HG03280 (cell line): Measurements from ENCODE around the gene BCL11B.
"Not testable (repeated sequence)": the region's sequence is repeated elsewhere in the genome, so short reads cannot be mapped to it uniquely, and the experiment has no call there.

Experiments
- ATAC-seq: cut with Tn5 transposase; IDR thresholded peaks from one replicate; pipeline ENCODE4 v1.9.1; 2021; ENCODE audit warnings: mild to moderate bottlenecking, moderate library complexity; ENCODE audit not compliant: unreplicated experiment

Gene BCL11B

DNA sequence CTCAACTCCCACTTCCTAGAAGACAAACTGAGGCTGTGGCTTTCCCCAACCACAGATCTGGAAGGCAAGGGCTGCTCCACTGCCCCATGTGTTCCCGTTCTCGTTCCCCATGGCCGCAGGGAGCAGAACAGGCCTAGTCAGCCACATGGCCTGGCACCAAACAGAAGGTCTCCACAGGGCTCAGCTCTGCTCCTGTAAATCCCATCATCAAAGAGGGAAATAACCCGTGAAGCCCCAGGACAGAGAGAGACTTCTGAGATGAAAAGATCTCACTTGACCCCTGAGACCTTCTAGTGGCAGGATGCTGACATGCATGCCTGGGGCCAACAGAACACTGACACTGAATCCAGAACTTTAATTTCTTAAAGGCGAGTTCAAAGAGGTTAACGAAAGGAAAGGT is 68.9 kb downstream of the BCL11B start:
- no peak for ATAC-seq

DNA sequence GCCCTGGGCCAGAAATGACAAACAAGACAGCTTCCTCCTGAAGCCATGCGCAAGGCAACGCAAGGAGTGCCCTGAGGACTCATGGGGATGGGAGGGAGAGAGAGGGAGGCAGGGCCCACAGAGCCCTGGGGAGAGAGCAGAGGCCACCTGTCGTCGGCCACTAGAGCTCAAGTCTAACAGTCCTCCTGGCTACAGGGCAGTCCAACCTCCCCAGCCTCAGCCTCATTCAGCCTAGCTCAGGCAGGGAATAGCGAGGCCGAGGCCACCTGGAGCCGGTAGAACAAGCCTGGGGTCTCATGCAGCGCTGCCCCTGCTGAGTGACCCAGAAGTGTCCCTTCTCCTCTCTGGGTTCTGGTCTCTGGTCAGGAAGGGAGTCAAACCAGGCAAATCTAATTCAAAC is 69.5 kb downstream of the BCL11B start:
- ATAC-seq, result no peak

DNA sequence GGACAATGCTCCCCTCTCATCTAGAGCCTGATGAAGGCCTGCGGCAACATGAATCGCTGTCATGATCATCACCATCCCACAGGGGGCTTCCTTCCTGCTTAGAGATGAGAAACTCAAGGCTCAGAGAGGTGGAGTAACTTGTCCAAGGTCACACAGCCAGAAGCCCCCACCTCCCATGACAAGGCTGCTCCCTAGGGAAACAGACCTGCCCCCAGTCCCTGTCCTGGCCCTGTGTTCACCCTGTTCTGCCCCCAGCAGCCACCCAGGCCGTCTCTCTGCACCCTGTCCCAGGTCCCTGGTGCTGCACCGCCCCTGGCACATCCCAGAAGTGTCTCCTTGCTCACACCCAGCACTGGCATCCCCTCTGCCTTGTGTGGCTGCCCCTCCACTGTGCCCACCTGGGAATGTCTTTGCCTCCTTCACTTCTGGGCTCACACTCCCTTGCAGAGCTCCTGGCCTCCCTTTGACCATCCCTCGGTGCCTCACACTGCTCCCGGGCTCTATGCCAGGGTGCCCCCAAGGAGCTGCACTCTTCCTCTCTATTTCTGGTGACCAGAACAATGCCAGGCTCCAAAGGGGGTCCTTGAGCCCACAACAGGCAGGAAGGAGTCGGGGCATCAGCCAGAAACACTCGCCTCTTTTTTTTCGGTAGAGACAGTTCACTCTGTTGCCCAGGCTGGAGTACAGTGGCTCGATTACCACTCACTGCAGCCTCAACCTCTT is 70.5 kb downstream of the BCL11B start:
- no peak for ATAC-seq

DNA sequence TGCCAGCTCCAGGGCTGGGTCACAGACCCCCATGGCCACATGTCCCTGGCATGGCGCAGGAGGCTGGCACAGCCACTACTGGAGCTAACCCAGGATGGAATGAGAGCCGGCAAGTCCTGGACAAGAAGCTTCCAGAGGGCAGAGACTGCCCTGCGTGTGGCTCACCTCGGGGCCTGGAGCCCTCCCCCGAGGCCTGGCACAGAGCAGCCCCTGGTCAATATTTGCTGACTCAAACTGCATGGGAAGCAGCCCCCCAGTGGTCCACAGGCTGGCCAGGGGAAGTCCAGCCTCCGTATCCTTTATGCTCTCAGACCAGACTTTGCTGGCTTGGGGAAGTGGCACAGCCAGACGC is 71.4 kb downstream of the BCL11B start:
- ATAC-seq, result no peak

DNA sequence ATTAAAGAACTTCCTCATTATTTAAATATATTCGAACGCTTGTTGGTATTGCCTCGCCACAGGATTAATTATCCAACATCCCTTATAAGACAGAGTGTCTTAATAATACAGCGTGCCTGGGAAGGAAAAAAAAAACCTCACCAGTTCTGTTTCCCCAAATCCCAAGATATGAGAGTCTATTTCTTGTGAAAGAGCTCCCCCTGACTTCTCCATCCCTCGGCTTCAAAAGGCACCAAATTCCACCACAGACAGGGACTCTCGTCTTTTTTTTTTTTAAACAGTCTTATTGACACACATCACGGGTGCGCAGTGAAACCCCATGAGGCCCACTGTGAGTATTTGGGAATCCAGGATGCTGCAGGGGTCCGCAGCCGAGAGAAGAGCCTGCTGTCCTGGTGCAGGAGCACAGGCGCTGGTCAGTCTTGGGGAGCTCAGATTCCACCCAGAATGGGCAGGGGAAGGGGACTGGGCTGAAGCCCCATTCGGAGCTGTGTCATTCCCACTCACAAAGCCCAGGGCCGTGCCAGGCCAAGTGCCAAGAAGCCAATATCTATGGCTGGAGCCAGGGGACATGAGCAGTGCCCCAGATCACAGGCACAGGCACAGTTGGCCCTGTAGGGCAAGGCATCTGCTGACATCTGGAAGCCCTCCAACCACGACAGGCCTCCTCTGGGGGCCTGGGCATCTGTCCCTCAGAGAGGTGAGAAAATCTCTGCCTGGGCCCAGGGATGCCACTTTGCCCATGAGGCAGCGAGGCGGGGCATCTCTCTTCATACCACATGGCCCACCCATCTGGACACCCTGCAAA is 71.9 kb downstream of the BCL11B start:
- no peak for ATAC-seq

DNA sequence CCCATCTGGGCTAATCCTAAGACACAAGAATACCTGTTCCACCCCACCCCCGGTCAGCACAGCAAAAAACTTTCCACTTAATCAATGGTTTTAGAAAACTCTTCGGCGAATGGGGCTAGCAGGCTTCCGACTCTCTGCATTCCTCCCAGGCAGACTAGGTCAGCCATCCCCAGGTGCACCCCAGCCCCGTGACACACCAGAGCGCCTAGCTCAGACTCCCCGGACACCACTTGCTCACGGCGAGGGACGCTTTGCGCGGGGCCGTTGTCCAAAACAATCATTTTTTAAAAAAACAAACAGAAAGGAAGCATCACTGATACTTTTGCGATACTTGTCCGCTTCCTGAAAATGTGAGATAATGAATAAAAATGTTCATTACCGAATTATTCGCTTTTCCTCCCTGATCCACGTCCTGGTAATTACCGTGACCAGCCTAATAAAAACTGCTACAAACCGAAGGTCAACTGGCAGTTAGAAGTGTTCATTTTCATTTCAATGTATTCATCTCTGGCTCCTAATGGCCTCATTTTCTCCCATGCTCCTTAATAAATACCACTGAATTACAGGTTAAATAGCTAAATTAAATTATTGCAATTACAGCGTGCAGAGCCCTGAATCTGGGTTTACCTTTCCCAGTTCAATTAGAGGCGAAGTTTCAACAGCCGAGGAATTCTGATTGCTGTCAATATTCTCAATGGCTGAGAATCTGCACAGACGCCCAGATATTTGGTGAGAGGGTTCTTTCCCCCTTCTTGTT is 73.1 kb downstream of the BCL11B start:
- no peak for ATAC-seq

DNA sequence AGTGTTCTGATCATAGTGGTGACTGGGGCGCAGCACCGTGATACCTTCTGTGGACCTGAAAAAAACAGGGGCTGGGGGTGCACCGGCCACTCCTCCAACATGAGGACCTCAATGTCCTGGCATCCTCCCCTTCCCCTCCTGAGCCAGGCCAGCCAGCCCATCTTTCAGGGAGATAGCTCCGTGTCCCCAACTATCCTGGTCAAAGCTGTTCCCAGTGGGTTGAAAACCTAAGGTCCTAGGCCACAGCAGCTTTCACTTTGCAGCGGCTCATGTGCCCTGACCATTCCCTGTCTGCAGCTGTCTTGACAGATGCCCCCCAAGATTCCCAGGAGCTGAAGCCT is 75.7 kb downstream of the BCL11B start:
- ATAC-seq, result no peak

DNA sequence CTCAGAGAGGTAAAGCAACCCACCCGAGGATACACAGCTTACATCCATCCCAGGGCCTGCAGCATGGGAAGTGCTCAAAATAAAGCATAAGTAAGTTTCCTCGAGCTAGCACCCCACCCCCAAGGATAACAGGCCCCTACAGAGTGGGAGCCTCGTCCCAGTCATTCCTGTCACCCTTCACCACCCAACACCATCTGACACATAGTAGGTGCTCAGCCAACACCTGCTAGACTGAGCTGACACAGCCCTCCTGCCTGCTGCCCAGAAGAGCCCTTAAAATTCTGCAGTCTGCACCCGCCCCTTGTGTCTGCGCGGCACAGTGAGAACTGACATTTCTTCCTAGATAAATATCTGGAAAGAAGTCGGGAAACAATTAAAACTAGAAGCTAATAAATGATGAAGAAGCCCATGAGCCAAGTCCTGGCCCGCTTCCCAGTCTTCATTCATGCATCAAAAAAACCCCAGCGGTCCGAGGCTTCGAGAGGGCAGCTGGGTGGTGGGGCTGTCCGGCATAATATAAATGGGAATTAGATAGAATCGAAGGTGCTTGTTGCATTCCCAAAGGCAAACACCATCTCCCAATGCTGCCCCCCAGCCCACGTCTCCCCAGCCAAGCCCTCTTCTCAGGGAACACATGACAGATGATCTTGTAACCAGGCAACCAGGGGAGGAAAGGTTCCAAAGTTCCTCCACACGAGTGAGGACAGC is 76.2 kb downstream of the BCL11B start:
- no peak for ATAC-seq

DNA sequence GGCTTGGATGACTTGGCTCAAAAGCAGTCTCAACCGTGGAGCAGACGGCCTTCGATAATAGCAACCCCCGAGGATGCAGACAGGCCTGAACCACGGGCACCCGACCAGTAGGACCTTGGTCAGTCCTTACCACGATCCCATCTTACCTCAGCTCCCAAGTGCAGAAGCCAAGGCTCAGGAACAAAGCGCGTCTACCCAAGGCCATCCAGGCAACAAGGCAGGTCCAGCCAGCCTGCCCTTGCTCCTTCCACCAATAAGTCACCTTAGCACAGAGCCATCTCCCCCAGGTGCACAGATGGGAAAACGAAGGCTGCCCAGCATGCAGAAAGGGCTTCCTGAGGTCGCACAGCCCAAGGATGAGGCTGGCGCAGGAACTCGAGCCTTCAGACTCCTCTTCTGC is 77.3 kb downstream of the BCL11B start:
- no peak for ATAC-seq

DNA sequence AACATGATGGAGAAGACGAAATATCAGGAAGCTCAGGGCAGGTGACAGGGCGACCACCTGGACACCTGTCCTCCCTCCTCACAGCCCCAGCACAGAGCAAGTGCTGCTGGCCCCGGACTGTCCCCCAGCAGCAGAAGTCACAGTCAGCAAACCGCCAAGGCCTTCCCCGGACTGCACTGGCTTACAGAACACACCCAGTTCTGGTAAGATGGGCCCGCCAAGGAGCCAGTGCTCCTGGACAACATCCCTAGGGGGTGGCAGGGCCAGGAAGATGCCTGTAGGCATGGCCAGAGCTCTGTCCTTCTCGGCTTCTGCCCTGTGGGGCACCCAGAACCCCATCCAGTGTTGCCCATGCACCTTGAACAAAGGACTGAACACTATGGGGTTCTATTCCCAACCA is 77.9 kb downstream of the BCL11B start:
- no peak for ATAC-seq

DNA sequence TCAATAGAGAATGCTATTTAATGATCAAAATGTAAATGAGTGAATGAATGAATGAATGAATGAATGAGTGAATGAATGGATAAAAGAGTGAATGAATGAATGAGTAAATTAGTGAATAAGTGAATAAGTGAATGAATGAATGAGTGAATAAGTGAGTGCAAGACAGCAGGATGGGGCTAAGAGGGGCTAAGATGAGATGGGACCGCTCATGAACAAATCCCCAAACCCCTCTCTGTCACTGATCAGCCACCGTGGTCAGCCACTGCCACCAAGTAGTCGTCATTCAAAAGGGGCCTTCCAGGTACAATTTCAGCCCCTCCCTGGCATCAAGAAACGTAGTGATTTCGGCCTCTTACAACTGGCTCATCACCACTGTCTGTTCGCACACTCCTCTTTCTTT is 79.2 kb downstream of the BCL11B start:
- no peak for ATAC-seq

DNA sequence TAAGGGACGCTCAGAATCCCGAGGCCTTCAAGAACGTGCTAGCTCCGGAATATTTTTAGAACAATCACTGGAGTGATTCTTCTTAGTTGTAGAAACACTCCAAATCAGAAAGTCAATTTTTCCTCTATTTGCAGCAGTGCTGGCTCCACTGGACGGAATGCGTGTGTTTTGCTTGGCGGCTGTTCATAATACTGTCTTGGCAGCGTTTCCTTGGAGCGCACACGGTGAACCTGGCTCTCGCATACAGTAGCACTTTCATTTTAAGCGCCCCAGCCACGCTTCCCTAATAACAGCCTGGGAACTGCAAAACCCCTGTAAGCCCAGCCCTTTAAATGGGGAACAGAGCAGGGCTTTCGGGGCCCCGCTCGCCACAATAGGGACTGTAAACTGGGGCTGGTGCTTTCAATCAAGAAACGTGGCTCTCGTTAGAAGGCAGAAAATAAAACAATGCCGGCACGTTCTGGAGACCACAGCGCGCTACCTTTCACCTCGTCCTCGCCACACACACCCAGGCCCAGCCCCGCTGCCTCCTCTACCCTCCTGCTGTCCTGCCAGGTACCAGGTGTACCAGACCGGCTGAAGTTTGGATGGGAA is 79.9 kb downstream of the BCL11B start:
- ATAC-seq, result no peak

DNA sequence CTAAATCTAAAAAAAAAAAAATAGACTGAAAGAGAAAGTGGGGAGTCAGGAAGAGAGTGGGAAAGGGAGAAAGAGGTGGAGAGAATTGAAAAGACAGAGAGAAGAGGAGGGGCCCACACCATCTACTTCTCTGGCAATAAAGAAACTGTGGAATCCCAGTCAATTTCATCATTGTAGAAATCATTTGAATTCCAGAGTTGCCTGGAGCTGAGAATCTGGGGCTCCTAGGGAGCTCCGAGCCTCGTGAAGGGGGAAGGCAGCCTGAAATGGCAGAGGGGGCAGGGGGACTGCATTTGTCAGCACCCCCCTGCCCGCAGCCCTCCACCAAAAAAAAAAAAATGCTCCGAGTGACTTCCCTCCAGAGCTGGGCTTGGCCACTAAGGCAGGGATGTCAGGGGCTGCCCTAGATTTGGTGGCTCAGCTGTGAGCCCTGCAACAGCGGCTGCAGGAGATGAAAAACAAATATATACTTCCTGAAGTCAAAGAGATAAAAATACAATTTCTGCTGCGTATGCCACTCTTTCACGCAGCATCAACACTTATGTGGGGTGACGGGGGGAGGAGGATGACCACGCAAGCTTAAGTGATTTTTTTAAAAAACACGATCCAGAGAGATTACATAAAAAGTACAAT is 80.5 kb downstream of the BCL11B start:
- no peak for ATAC-seq

DNA sequence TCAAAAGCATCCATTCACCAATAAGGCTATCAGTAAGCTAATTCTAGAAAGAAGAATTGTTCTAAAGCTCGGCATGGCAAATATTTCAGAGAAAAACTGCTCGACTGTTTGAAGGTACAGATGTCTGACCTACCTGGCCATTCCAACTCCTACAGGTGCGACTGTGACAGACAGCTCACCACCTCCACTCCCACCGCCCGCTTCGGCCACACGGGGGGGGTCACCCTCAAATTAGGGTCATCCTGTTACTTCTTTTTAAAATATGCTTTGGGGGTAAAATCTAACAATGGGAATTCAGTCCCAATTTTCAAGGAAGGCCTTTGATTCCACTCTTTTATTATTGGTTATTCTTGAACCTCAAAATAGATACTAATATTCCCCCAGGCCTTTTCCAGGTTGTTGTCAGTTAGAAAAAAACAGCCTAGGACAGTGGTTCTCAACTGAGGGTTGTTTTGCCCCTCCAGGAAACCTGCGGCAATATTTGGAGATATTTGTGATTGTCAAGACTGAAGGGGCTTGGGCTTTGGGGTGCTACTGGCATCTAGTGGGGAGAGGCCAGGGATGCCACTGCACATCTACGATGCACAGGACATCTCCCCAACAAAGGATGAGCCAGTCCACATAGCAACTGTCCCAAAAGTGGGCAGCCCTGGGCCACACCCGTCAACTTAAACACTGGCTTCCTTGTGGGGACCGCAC is 81.2 kb downstream of the BCL11B start:
- ATAC-seq, result no peak

DNA sequence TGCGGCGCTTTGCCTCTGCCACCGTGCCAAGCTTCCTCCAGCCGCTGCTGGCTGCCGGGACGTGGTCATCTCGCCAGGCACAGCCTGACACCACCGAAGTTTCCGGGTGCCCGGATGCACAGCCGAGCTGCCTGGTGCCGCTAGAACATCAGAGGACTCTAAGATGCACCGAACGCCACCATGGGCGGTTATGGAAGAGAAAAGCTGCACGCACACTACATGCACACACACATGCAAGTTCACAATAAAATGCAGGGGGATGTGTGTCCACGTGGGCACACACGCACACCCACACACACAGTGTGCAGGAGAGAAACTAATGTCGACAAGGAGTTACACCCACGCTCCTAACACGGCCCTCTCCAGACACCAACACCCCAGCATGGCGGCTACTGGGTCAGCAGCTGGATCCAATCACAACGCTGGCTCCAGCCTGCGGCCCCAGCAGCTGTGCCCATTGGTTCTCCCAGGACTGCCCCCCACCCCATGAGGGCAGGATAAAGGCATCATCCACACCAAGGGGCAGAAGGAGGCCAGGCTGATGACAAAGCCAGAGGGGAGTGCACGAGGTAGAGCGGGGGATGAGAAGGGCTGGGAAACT is 82.7 kb downstream of the BCL11B start:
- ATAC-seq, result no peak

DNA sequence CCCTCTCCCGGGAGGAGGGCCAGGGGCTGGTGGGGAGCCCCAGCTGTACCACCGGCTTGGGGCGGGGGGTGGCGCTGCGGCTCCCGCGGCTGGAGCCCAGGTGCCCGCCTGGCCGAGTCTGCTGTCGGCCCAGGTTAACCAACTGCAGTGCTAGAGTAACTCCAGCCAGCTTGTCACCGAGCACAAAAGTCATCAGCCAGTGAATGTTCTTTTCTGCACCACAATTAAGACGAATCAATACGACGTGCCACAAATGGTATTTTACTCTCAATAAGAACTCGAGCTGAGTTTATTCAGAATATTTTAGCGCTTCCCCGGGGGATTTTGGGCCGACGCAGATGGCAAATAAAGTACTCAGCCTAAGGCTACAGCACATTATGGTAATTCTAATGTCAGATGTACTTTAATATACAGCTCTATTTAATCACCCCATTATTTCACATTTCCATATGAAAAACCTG is 83.2 kb downstream of the BCL11B start:
- no peak for ATAC-seq

DNA sequence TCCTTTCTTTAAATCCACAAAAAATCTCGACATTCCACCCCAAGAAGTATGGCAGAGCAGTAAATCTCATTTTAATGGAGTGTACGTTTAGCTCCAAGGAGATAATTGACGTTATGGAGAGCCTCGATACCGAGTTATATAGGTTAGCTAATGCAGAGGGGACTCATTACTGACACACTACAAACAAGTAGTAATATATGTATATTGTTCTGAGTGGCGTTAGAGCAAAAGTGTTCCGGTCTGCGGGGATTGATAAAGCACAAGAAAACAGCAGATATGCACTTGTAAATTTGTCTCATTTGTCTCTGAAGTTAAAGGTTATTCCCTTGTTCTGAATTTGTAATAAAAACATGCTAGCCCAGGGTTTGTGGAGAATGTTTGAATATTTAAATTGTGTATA is 84.1 kb downstream of the BCL11B start:
- ATAC-seq, result no peak

DNA sequence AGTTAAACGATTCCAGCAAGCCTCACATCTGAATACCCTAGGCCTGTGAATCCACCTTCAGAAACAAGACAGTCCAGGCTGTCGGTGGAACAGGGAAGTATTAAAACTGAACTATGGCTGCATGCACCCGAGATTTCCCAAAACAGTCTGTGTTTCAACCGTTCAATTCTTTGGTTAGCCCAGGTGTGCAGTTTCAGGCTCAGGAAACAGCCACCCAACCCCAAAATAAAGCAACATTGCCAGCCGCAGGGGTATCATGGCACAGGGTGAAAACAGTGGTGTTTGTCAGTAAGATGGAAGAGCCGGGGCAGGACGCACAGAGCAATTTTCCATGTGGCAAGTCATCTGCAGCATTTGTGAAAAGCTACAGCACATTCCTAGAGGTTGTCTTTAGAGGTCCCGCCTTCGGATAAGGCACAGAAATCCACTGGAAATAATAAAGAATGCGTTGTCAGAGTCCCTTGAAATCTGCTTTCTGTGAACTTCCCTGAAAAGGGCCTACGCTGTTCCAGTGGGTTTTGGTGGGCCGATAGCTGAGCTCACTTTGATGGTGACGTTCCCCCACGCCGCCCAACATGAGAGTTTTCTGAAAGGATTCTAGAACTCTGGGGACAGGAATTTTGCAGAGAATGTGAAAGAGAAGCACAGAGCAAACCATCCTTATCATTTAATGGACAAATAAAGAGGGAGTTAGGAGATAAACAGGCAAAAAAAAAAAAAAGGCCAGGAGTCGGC is 84.9 kb downstream of the BCL11B start:
- ATAC-seq, result no peak

DNA sequence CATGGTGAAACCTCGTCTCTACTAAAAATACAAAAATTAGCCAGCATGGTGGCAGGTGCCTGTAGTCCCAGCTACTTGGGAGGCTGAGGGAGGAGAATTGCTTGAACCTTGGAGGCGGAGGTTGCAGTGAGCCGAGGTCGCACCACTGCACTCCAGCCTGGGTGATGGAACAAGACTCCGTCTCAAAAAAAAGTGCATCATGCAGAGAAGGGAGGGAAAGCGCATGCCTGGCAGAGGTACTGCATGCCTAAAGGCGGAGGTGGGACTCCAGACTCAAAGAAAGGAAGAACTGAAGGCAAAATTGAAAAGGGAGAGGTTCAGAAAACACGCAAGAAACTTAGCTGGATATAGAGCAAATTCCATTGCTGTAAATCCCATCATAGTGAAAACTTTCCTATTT is 85.7 kb downstream of the BCL11B start:
- not testable (repeated sequence) for ATAC-seq
